Measurements from ENCODE around the gene OR56B1. TPM values are rescaled to one million over a fixed set of nuclear protein-coding genes. Genes with fewer than 3 reads are reported as not detected.

OR56B1 gene
- polyA plus RNA-seq, 3 donors, result 0.04 TPM; not detected in 2

DNA sequence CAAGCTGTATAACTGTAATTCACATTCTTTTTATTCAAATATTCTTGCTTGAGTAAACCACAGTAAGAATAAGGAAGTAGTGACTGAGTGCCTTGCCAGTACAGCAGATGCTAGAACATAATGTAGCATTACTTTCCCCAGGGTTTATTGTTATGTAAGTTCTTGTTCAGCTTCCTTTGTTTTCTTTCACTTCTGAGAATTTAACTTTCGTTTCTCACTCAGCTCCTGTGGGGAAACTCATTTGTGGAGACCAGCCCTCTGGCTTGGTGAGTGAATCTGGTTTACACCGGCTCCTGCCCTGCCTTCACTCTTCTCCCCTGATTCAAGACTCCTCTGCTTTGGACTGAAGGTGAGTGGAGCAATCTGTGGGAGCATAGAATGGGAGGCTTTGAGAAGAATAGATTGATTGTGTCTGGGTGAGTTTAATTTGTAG, 46.7 kb upstream of the OR56B1 start, which contains the start of gene TRIM22:
Gene TRIM22 (plus strand): TSS at position 240 of the 433 bp plus-strand sequence. CDS start 6,443 bp downstream, outside the sequence.
- Mint-ChIP-seq H3K4me3 (peak within 1 kb of the TSS; percentile 90 to 97), H3K36me3 (peaks cover 7 to 12% of the 10 kb centered on the region in 2 donors), H3K4me1 (peaks cover 46% of the 10 kb centered on the region), H3K27ac (peak within 1 kb of the TSS; percentile 96 to 100 (median 99)), H3K9me3 (peaks cover 0 to 3% (median 0%) of the 10 kb centered on the region in 7 donors), H3K27me3 (ENCODE audit: low read depth in 3 of 3) (no peaks in the 10 kb centered on the region)
- Histone ChIP-seq H4K20me1 (ENCODE audit: insufficient read depth, low read length) (peaks cover 17% of the 10 kb centered on the region), H3K79me2 (ENCODE audit: insufficient read depth, low read length) (peaks cover 67% of the 10 kb centered on the region), H3K36me3 (replicated peaks in 1 of 2; ENCODE audit: control insufficient read depth in 1 of 2, insufficient read depth in 2 of 2, low read length in 2 of 2) (peaks cover 7 to 16% of the 10 kb centered on the region in 2 donors), H3K9me3 (replicated peaks in 1 of 2; ENCODE audit: control insufficient read depth in 1 of 2, insufficient read depth in 1 of 2, low read length in 2 of 2) (no peaks in the 10 kb centered on the region), H3K9ac (ENCODE audit: insufficient read depth, low read length, poor library complexity, severe bottlenecking) (peak within 1 kb of the TSS; percentile 73), H3K27me3 (ENCODE audit: control insufficient read depth in 2 of 2, insufficient read depth in 2 of 2, low read length in 2 of 2) (no peaks in the 10 kb centered on the region), H3K4me3 (replicated peaks in 1 of 3; ENCODE audit: low read depth in 2 of 3, low read length in 3 of 3) (peak within 1 kb of the TSS; percentile 82 to 100 (median 83)), H3K4me2 (replicated peaks; ENCODE audit: extremely low read depth, low read length, poor library complexity, severe bottlenecking) (peak within 1 kb of the TSS; percentile 94), H3K4me1 (ENCODE audit: control insufficient read depth in 1 of 2, insufficient read depth in 2 of 2, low read length in 2 of 2) (peaks cover 40 to 42% of the 10 kb centered on the region in 2 donors), H3K27ac (ENCODE audit: low read depth in 1 of 2, low read length in 2 of 2) (peak within 1 kb of the TSS; percentile 81 to 92), H2AFZ (ENCODE audit: insufficient read depth, low read depth, low read length, poor library complexity, severe bottlenecking) (peak within 1 kb of the TSS; percentile 58)
- DNase-seq, result peak; percentile 73 to 93 (median 89)
- no CpG with 5 or more reads among the region's 2 CpGs for WGBS (ENCODE audit: insufficient coverage)
- intact Hi-C loops (cut with micrococcal nuclease), result loop anchor here (5.0 kb wide), 2 partner anchors 67 to 128 kb away; no protein-coding TSS in a partner anchor
- TF ChIP-seq, protein P1, sequence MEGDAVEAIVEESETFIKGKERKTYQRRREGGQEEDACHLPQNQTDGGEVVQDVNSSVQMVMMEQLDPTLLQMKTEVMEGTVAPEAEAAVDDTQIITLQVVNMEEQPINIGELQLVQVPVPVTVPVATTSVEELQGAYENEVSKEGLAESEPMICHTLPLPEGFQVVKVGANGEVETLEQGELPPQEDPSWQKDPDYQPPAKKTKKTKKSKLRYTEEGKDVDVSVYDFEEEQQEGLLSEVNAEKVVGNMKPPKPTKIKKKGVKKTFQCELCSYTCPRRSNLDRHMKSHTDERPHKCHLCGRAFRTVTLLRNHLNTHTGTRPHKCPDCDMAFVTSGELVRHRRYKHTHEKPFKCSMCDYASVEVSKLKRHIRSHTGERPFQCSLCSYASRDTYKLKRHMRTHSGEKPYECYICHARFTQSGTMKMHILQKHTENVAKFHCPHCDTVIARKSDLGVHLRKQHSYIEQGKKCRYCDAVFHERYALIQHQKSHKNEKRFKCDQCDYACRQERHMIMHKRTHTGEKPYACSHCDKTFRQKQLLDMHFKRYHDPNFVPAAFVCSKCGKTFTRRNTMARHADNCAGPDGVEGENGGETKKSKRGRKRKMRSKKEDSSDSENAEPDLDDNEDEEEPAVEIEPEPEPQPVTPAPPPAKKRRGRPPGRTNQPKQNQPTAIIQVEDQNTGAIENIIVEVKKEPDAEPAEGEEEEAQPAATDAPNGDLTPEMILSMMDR (IDR thresholded peaks at IDR 0.05), result no peak

DNA sequence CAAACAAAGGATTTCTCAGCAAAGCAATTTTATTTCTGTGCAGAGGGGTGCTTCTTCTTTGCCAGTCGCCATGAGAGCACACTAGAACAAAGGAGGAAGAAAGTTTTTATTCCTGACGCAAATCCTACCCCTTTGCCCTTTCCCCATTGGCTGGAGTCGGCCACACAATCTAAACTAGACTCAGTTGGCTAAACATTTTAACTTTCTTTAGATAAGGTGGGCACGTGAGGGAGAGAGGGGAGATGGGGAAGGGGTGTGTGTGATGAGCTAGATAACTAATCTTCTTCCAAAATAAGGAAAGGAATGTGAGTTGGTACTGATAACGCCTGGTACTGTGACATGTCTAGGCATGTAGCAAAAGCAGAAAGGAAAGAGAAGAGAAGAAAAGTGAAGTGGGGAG, 46.0 kb upstream of the OR56B1 start:
- Histone ChIP-seq H3K9ac (ENCODE audit: insufficient read depth, low read length, poor library complexity, severe bottlenecking) (peak overlapping the region; percentile 73), H2AFZ (ENCODE audit: insufficient read depth, low read depth, low read length, poor library complexity, severe bottlenecking) (peak overlapping the region; percentile 58), H3K4me3 (replicated peaks in 1 of 3; ENCODE audit: low read depth in 2 of 3, low read length in 3 of 3) (peak overlapping the region; percentile 82 to 100 (median 83)), H4K20me1 (ENCODE audit: insufficient read depth, low read length) (peaks cover 23% of the 10 kb centered on the region), H3K27ac (ENCODE audit: low read depth in 1 of 2, low read length in 2 of 2) (peak overlapping the region; percentile 81 to 92), H3K4me1 (ENCODE audit: control insufficient read depth in 1 of 2, insufficient read depth in 2 of 2, low read length in 2 of 2) (peaks cover 38 to 40% of the 10 kb centered on the region in 2 donors), H3K4me2 (replicated peaks; ENCODE audit: extremely low read depth, low read length, poor library complexity, severe bottlenecking) (peak overlapping the region; percentile 94), H3K27me3 (ENCODE audit: control insufficient read depth in 2 of 2, insufficient read depth in 2 of 2, low read length in 2 of 2) (no peaks in the 10 kb centered on the region), H3K79me2 (ENCODE audit: insufficient read depth, low read length) (peaks cover 73% of the 10 kb centered on the region), H3K36me3 (replicated peaks in 1 of 2; ENCODE audit: control insufficient read depth in 1 of 2, insufficient read depth in 2 of 2, low read length in 2 of 2) (peaks cover 8 to 22% of the 10 kb centered on the region in 2 donors), H3K9me3 (replicated peaks in 1 of 2; ENCODE audit: control insufficient read depth in 1 of 2, insufficient read depth in 1 of 2, low read length in 2 of 2) (no peaks in the 10 kb centered on the region)
- Mint-ChIP-seq H3K9me3 (peaks cover 0 to 3% (median 0%) of the 10 kb centered on the region in 7 donors), H3K36me3 (peaks cover 12 to 17% of the 10 kb centered on the region in 2 donors), H3K4me1 (peaks cover 49% of the 10 kb centered on the region), H3K4me3 (peak overlapping the region; percentile 90 to 97), H3K27me3 (ENCODE audit: low read depth in 3 of 3) (no peaks in the 10 kb centered on the region), H3K27ac (peak overlapping the region; percentile 96 to 100 (median 99))
- no CpG with 5 or more reads among the region's 5 CpGs for WGBS (ENCODE audit: insufficient coverage)
- TF ChIP-seq, protein P1 (IDR thresholded peaks at IDR 0.05), result no peak
- intact Hi-C loops (cut with micrococcal nuclease), result loop anchor here in 1 of 2 donors (5.0 kb wide), 1 partner anchor 58 kb away; no protein-coding TSS in a partner anchor
- DNase-seq, result peak in 2 of 3 donors; percentile 38 to 41

Data from CD14-positive monocyte (primary cell).